ENCODE results near the gene CCNL1.

CCNL1 gene

DNA sequence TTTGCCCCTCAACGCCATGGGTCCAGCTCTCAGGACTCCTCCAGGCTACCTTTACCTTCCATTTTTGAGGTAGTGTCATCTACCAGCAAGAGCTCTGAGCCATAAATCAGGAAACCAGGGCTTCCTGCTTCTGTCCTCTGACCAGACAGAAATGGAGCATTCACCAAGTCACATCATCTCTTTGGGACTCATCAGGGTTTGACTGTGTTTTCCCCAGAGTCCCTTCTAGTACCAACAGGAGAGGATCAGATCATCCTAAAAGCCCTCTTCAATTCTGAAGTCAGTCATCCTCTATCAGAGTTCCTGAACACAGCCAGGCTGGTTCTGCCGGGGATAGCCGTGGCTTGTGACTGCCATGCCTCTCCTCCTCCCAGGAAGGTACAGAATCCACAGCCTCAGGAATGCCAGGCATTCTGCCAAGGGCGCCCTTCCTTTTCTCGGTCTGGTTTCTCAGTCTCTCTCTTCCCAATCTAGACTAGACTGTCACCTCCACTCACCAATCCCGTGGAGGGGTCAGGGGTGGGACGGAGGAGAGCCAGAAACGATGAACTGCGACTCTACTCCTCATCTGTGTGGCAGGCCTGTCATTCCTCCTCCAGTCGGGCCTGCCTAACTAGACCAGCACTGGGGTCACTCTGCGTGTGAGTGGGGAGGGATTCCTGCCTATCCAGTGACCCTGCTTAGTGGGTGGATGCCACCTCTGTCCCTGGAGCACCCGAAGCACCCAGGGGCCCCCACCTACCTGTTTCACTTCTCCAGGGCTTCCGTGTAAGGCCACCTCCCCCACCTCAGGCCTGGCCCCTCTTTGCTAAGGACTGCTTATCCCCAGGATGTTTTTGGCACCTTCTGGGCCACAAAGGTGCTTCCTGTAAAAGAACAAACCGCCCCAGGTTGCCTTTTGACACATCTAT, 30.9 kb downstream of the CCNL1 start:
- ATAC-seq: peak; percentile 66
- TF ChIP-seq, protein P1, sequence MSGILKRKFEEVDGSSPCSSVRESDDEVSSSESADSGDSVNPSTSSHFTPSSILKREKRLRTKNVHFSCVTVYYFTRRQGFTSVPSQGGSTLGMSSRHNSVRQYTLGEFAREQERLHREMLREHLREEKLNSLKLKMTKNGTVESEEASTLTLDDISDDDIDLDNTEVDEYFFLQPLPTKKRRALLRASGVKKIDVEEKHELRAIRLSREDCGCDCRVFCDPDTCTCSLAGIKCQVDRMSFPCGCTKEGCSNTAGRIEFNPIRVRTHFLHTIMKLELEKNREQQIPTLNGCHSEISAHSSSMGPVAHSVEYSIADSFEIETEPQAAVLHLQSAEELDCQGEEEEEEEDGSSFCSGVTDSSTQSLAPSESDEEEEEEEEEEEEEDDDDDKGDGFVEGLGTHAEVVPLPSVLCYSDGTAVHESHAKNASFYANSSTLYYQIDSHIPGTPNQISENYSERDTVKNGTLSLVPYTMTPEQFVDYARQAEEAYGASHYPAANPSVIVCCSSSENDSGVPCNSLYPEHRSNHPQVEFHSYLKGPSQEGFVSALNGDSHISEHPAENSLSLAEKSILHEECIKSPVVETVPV (CRISPR knock-in tag; IDR thresholded peaks at IDR 0.05): no peak
- TF ChIP-seq ZC3H10 (CRISPR knock-in tag; IDR thresholded peaks at IDR 0.05): no peak
- TF ChIP-seq GLIS3 (CRISPR knock-in tag; IDR thresholded peaks at IDR 0.05): no peak
- TF ChIP-seq ZNF565 (CRISPR knock-in tag; conservative IDR thresholded peaks at IDR 0.05; ENCODE audit: low read depth): no peak
- TF ChIP-seq SNAI2 (CRISPR knock-in tag; IDR thresholded peaks at IDR 0.05): 0 out of 2 replicates have a peak, but pooled peaks have one; percentile 12
- TF ChIP-seq RARB (CRISPR knock-in tag; IDR thresholded peaks at IDR 0.05): no peak
- TF ChIP-seq ZFP3 (CRISPR knock-in tag; IDR thresholded peaks at IDR 0.05): no peak
- TF ChIP-seq ZNF8 (CRISPR knock-in tag; IDR thresholded peaks at IDR 0.05): no peak

DNA sequence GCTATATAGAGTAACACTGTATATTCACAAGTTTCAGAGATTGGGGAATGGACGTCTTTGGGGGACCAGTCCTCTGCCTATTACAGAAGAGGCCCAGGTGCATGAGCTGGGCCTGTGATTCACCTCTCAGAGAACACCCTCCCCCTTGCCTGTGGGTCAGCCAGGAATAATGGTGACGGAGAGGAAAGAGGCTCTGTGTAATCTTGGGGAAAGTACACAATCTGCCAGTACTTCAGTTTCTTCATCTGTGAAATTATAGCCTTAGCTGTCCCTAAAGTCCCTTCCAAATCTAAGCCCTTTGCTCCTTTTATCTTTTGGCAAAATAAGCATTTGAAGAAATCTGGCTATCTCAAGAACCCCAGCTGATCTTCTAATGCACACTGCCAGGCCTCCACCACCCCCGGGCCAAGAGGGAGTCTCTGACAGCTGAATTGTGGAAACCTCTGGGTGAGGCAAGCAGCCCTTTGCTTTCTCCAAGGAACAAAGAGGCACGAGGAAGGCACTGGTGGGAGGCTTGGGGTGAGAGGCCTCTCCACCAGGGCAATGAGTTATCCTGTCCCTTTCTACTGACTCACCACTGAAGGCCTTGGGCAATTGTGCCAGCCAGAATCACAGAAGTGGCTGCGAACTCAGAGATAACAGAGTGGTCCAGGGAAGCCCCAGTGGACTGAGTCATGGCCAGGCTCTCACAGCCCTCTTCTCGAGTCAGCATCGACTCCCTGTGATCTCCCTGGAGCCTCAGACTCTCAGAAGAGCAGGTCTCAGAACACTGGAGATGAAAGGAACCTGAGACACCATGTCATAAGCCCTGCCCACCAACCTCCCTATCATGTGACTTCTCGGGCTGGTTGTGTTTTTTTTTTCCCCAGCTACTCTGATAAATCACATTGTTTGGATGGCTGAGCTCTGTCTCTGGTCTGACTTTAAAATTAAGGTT, 31.8 kb downstream of the CCNL1 start:
- TF ChIP-seq TCF4 (CRISPR knock-in tag; IDR thresholded peaks at IDR 0.05; ENCODE audit: borderline replicate concordance) (no peak), ZFP3 (CRISPR knock-in tag; IDR thresholded peaks at IDR 0.05) (0 out of 2 replicates have a peak, but pooled peaks have one; percentile 13)
- ATAC-seq: peak; percentile 57

DNA sequence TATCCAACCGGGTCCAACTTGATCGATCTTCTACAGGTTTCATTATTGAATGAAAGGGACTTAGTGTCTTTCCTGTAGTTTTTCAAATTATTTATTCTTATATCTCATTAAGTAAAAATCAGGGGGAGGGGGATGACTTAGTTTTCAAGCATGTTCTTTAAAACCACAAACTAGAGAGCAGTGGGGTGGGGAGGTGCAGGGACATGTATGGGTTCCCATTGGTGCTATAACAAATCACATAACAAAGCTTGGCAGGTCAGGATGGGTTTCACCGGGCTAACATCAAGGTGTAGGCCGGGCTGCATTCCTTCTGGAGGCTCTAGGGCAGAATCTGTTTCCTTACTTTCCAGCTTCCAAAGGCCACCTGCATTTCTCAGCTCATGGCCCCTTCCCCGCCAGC, 32.7 kb downstream of the CCNL1 start:
- no peak for ATAC-seq
- TF ChIP-seq SNAI2 (CRISPR knock-in tag; IDR thresholded peaks at IDR 0.05) (no peak), CSDC2 (CRISPR knock-in tag; IDR thresholded peaks at IDR 0.05) (no peak), ISL1 (CRISPR knock-in tag; IDR thresholded peaks at IDR 0.05) (no peak), ZFP30 (CRISPR knock-in tag; IDR thresholded peaks at IDR 0.05) (no peak), ZFP3 (CRISPR knock-in tag; IDR thresholded peaks at IDR 0.05) (no peak), ZNF70 (CRISPR knock-in tag; IDR thresholded peaks at IDR 0.05) (no peak)
- TF ChIP-seq, protein P2, sequence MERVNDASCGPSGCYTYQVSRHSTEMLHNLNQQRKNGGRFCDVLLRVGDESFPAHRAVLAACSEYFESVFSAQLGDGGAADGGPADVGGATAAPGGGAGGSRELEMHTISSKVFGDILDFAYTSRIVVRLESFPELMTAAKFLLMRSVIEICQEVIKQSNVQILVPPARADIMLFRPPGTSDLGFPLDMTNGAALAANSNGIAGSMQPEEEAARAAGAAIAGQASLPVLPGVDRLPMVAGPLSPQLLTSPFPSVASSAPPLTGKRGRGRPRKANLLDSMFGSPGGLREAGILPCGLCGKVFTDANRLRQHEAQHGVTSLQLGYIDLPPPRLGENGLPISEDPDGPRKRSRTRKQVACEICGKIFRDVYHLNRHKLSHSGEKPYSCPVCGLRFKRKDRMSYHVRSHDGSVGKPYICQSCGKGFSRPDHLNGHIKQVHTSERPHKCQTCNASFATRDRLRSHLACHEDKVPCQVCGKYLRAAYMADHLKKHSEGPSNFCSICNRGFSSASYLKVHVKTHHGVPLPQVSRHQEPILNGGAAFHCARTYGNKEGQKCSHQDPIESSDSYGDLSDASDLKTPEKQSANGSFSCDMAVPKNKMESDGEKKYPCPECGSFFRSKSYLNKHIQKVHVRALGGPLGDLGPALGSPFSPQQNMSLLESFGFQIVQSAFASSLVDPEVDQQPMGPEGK (CRISPR knock-in tag; IDR thresholded peaks at IDR 0.05; ENCODE audit: borderline replicate concordance): no peak

DNA sequence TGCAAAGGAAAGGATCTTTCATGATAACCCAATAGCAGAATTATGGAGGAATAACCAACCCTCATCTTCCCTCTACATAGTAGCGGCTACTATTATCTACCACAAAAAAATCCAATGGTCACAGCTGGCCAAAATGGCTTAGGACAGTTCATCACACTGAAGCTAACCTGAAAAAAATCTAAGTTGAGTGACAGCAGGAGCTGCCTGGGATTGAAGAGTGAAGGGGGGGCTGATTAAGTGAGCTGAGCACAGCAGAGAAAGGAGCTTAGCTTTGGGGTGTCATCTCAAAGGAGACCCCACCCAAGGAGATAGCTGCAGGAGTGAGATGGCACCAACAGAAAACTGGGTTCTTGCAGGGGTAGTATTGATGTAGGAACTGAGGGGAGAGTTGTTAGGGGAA, 33.6 kb downstream of the CCNL1 start:
- ATAC-seq: no peak
- no peak for TF ChIP-seq TCF4 (CRISPR knock-in tag; IDR thresholded peaks at IDR 0.05; ENCODE audit: borderline replicate concordance)
- TF ChIP-seq, protein P1 (CRISPR knock-in tag; IDR thresholded peaks at IDR 0.05): no peak
- TF ChIP-seq, protein P3, sequence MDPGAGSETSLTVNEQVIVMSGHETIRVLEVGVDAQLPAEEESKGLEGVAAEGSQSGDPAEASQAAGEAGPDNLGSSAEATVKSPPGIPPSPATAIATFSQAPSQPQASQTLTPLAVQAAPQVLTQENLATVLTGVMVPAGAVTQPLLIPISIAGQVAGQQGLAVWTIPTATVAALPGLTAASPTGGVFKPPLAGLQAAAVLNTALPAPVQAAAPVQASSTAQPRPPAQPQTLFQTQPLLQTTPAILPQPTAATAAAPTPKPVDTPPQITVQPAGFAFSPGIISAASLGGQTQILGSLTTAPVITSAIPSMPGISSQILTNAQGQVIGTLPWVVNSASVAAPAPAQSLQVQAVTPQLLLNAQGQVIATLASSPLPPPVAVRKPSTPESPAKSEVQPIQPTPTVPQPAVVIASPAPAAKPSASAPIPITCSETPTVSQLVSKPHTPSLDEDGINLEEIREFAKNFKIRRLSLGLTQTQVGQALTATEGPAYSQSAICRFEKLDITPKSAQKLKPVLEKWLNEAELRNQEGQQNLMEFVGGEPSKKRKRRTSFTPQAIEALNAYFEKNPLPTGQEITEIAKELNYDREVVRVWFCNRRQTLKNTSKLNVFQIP (CRISPR knock-in tag; IDR thresholded peaks at IDR 0.05; ENCODE audit: borderline replicate concordance, low read depth): no peak
- no peak for TF ChIP-seq ZC3H10 (CRISPR knock-in tag; IDR thresholded peaks at IDR 0.05)
- no peak for TF ChIP-seq ESRRG (CRISPR knock-in tag; IDR thresholded peaks at IDR 0.05)
- no peak for TF ChIP-seq GLIS3 (CRISPR knock-in tag; IDR thresholded peaks at IDR 0.05)
- no peak for TF ChIP-seq PPARA (CRISPR knock-in tag; IDR thresholded peaks at IDR 0.05; ENCODE audit: borderline replicate concordance)
- no peak for TF ChIP-seq TOX (CRISPR knock-in tag; IDR thresholded peaks at IDR 0.05; ENCODE audit: borderline replicate concordance)
- no peak for TF ChIP-seq RARB (CRISPR knock-in tag; IDR thresholded peaks at IDR 0.05)
- no peak for TF ChIP-seq SNAI2 (CRISPR knock-in tag; IDR thresholded peaks at IDR 0.05)
- TF ChIP-seq BACH2 (CRISPR knock-in tag; IDR thresholded peaks at IDR 0.05; ENCODE audit: borderline replicate concordance): no peak
- no peak for TF ChIP-seq ZNF565 (CRISPR knock-in tag; conservative IDR thresholded peaks at IDR 0.05; ENCODE audit: low read depth)
- TF ChIP-seq ARNTL (CRISPR knock-in tag; IDR thresholded peaks at IDR 0.05; ENCODE audit: borderline replicate concordance, low read depth): no peak
- no peak for TF ChIP-seq ZNF70 (CRISPR knock-in tag; IDR thresholded peaks at IDR 0.05)
- no peak for TF ChIP-seq OSR1 (CRISPR knock-in tag; IDR thresholded peaks at IDR 0.05)
- no peak for TF ChIP-seq ZFP30 (CRISPR knock-in tag; IDR thresholded peaks at IDR 0.05)
- TF ChIP-seq, protein P4, sequence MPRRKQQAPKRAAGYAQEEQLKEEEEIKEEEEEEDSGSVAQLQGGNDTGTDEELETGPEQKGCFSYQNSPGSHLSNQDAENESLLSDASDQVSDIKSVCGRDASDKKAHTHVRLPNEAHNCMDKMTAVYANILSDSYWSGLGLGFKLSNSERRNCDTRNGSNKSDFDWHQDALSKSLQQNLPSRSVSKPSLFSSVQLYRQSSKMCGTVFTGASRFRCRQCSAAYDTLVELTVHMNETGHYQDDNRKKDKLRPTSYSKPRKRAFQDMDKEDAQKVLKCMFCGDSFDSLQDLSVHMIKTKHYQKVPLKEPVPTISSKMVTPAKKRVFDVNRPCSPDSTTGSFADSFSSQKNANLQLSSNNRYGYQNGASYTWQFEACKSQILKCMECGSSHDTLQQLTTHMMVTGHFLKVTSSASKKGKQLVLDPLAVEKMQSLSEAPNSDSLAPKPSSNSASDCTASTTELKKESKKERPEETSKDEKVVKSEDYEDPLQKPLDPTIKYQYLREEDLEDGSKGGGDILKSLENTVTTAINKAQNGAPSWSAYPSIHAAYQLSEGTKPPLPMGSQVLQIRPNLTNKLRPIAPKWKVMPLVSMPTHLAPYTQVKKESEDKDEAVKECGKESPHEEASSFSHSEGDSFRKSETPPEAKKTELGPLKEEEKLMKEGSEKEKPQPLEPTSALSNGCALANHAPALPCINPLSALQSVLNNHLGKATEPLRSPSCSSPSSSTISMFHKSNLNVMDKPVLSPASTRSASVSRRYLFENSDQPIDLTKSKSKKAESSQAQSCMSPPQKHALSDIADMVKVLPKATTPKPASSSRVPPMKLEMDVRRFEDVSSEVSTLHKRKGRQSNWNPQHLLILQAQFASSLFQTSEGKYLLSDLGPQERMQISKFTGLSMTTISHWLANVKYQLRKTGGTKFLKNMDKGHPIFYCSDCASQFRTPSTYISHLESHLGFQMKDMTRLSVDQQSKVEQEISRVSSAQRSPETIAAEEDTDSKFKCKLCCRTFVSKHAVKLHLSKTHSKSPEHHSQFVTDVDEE (CRISPR knock-in tag; IDR thresholded peaks at IDR 0.05): no peak
